T-helper 17 cell (primary cell): ENCODE results near the gene BPIFA2. TPM values are rescaled to one million over a fixed set of nuclear protein-coding genes. Genes with fewer than 3 reads are reported as not detected.

Source experiments
- ATAC-seq: fragments of 150-1000 bp; cut with Tn5 transposase; 2 replicates; pipeline ENCODE4 v1.10.0; 2021; ENCODE audit warnings: mild to moderate bottlenecking, moderate library complexity
- DNase-seq, 3 donors: peaks; one replicate each; pipeline versions ENCODE4 v3.0.0 to v3.0.0-alpha.2; 2020 to 2021
- H3K9me3 ChIP-seq: one replicate; pipeline ENCODE4 v1.7.0; 2013; ENCODE audit warnings: low read length, mild to moderate bottlenecking; ENCODE audit not compliant: control insufficient read depth, poor library complexity, severe bottlenecking
- H3K27ac Mint-ChIP-seq: one replicate; pipeline ENCODE4 v1.8.0; 2022; ENCODE audit warnings: mild to moderate bottlenecking, moderate library complexity, mixed read lengths
- H3K27me3 Mint-ChIP-seq: one replicate; pipeline ENCODE4 v1.8.0; 2022; ENCODE audit warnings: mixed read lengths
- H3K36me3 Mint-ChIP-seq: one replicate; pipeline ENCODE4 v1.8.0; 2022; ENCODE audit warnings: low read depth, mixed read lengths
- H3K4me1 Mint-ChIP-seq: one replicate; pipeline ENCODE4 v1.8.0; 2022; ENCODE audit warnings: mild to moderate bottlenecking, mixed read lengths
- H3K4me3 Mint-ChIP-seq: one replicate; pipeline ENCODE4 v1.8.0; 2022; ENCODE audit warnings: mild to moderate bottlenecking, moderate library complexity, mixed read lengths
- total RNA-seq, 4 donors: library from RNA in 2 of 4; stranded (reverse) in 2 of 4; gene quantifications; one replicate each; pipeline ENCODE4 v1.2.3 and lab custom pipeline; 2022 to 2026

Gene BPIFA2
- total RNA-seq, 2 donors from 2014 or later, result not detected

DNA sequence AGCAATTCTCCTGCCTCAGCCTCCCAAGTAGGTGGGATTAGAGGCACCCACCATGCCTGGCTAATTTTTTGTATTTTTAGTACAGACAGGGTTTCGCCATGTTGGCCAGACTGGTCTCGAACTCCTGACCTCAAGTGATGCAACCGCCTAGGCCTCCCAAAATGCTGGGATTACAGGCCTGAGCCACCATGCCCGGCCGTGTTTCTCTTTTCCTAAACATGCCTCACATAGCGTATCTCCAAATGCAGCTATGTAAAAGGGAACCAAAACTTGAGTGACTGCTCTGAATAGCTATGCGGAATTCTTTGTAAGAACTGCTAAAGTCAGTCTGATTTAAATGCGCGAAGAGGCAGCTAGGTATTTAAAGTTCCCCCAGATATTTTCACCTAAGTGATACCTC lies 20.5 kb downstream of the BPIFA2 start:
- H3K9me3 ChIP-seq, result no peaks in the 10 kb centered on the region
- no peak overlapping the region for H3K4me3 Mint-ChIP-seq
- peaks cover 22% of the 10 kb centered on the region for H3K27me3 Mint-ChIP-seq
- ATAC-seq, result no peak
- no peaks in the 10 kb centered on the region for H3K4me1 Mint-ChIP-seq
- H3K27ac Mint-ChIP-seq, result no peak overlapping the region
- H3K36me3 Mint-ChIP-seq, result no peaks in the 10 kb centered on the region
- no peak for DNase-seq

- ATAC-seq (no peak), DNase-seq (no peak)
- H3K4me1 Mint-ChIP-seq, result no peaks in the 10 kb centered on the region
- H3K27me3 Mint-ChIP-seq, result peaks cover 38% of the 10 kb centered on the region
- H3K9me3 ChIP-seq, result no peaks in the 10 kb centered on the region
- H3K36me3 Mint-ChIP-seq, result no peaks in the 10 kb centered on the region
- H3K4me3 Mint-ChIP-seq, result no peak overlapping the region
- no peak overlapping the region for H3K27ac Mint-ChIP-seq
Measured at GRCh38 chr20:33191484-33191883, 23.5 kb downstream of the BPIFA2 start.

GRCh38 chr20:33191955-33192354 lies 24.0 kb downstream of the BPIFA2 start:
- ATAC-seq, result no peak
- no peaks in the 10 kb centered on the region for H3K4me1 Mint-ChIP-seq
- no peak overlapping the region for H3K4me3 Mint-ChIP-seq
- DNase-seq, result no peak
- no peaks in the 10 kb centered on the region for H3K36me3 Mint-ChIP-seq
- no peaks in the 10 kb centered on the region for H3K9me3 ChIP-seq
- H3K27me3 Mint-ChIP-seq, result peaks cover 40% of the 10 kb centered on the region
- H3K27ac Mint-ChIP-seq, result no peak overlapping the region

GRCh38 chr20:33192912-33193501 lies 25.0 kb downstream of the BPIFA2 start:
- ATAC-seq, result no peak
- no peak overlapping the region for H3K4me3 Mint-ChIP-seq
- H3K4me1 Mint-ChIP-seq, result no peaks in the 10 kb centered on the region
- peaks cover 40% of the 10 kb centered on the region for H3K27me3 Mint-ChIP-seq
- no peaks in the 10 kb centered on the region for H3K36me3 Mint-ChIP-seq
- H3K9me3 ChIP-seq, result no peaks in the 10 kb centered on the region
- DNase-seq, result no peak
- H3K27ac Mint-ChIP-seq, result no peak overlapping the region

DNA sequence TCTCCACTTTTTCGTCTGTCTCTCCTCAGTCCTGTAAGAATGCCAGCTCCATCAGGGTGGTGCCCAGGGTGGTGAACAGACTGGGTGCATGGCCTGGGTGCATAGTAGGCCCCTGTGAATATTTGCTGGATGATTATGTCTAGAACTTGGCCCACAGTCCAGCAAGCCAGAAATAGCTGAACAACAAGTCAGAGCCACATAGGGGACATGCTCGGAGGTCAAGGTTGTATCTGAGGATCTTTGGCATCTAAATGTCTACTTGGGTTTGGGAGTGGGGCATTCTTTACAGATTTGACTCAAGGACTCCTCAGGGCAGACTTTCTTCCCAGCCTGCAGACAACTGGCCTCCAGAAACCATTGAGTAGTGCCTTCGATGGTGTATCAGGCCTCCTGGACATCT lies 31.1 kb downstream of the BPIFA2 start:
- no peaks in the 10 kb centered on the region for H3K9me3 ChIP-seq
- peaks cover 53% of the 10 kb centered on the region for H3K27me3 Mint-ChIP-seq
- H3K4me3 Mint-ChIP-seq, result no peak overlapping the region
- no peaks in the 10 kb centered on the region for H3K36me3 Mint-ChIP-seq
- H3K27ac Mint-ChIP-seq, result no peak overlapping the region
- no peaks in the 10 kb centered on the region for H3K4me1 Mint-ChIP-seq
- DNase-seq (no peak), ATAC-seq (no peak)

DNA sequence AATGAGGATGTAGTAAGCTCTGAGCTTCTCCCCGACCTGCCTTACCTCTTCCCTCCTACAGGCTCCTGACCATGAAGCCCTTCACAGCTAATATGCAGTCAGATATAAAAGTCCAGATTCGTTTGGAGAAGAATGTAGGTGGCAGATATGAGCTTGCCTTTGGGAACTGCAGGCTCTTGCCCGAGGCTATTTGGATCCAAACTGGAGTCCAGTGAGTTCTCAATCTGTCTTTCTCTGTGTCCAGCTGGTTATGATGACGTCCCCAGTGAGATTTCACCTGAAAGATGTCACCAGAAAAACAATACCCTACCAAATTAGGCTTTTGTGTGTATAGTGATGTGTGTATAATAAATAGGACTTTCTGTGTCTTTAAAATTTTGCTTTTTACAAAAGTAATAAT lies 34.5 kb downstream of the BPIFA2 start:
- DNase-seq, result no peak
- Mint-ChIP-seq H3K4me1 (no peaks in the 10 kb centered on the region), H3K27me3 (peaks cover 57% of the 10 kb centered on the region), H3K27ac (no peak overlapping the region), H3K4me3 (no peak overlapping the region), H3K36me3 (no peaks in the 10 kb centered on the region)
- no peaks in the 10 kb centered on the region for H3K9me3 ChIP-seq
- ATAC-seq, result no peak

DNA sequence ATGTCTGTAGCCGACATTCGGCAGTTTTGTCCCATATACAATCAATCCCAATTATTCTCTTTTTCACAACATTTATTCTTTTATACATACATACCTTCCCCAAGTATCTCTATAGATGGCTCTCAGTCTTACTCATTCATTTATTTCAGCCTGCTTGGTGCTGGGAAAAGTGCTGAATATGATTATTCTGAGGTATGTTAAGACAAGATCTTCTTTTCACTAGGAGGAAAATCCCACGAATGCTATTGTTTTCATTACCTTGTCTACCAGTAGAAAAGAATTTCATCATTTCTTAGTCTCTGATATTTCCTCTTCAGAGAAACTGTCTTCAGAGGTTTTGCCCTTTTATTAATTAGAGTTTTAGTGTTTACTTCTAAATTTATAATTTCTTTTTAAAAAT lies 35.5 kb downstream of the BPIFA2 start:
- ATAC-seq (no peak), DNase-seq (no peak)
- no peaks in the 10 kb centered on the region for H3K9me3 ChIP-seq
- no peak overlapping the region for H3K27ac Mint-ChIP-seq
- H3K27me3 Mint-ChIP-seq, result peaks cover 60% of the 10 kb centered on the region
- no peaks in the 10 kb centered on the region for H3K4me1 Mint-ChIP-seq
- H3K36me3 Mint-ChIP-seq, result no peaks in the 10 kb centered on the region
- no peak overlapping the region for H3K4me3 Mint-ChIP-seq

- Mint-ChIP-seq H3K4me1 (peaks cover 2% of the 10 kb centered on the region), H3K27me3 (peaks cover 50% of the 10 kb centered on the region), H3K27ac (no peak overlapping the region), H3K4me3 (no peak overlapping the region), H3K36me3 (peaks cover 3% of the 10 kb centered on the region)
- H3K9me3 ChIP-seq, result no peaks in the 10 kb centered on the region
- peak in 2 of 3 donors; percentile 14 to 25 for DNase-seq
- no peak for ATAC-seq
Measured at GRCh38 chr20:33209789-33210188, 41.8 kb downstream of the BPIFA2 start.

DNA sequence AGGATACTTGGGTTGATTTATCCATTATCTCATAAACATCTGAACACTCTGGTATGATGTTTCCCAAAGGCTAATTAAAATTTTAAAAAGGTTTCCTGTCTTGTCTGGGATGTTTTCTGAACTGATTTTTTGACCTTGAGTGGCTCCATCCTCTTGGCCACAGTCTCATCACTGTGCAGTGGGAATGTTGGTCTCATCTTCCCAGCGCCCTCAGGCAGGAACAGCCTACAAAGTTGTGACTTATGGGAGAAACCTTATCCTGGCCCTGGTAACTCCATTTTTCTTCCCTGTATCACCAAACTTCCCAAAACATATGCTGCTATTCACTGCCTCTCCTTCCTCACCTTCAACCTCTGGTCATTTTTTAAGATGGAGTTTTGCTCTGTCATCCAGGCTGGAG lies 42.4 kb downstream of the BPIFA2 start:
- H3K4me1 Mint-ChIP-seq, result peaks cover 2% of the 10 kb centered on the region
- ATAC-seq (no peak), DNase-seq (no peak)
- H3K27ac Mint-ChIP-seq, result no peak overlapping the region
- H3K27me3 Mint-ChIP-seq, result peaks cover 51% of the 10 kb centered on the region
- H3K4me3 Mint-ChIP-seq, result no peak overlapping the region
- H3K36me3 Mint-ChIP-seq, result peaks cover 3% of the 10 kb centered on the region
- H3K9me3 ChIP-seq, result no peaks in the 10 kb centered on the region

- H3K4me3 Mint-ChIP-seq, result no peak overlapping the region
- peaks cover 3% of the 10 kb centered on the region for H3K36me3 Mint-ChIP-seq
- peaks cover 61% of the 10 kb centered on the region for H3K27me3 Mint-ChIP-seq
- H3K9me3 ChIP-seq, result no peaks in the 10 kb centered on the region
- H3K4me1 Mint-ChIP-seq, result peaks cover 2% of the 10 kb centered on the region
- no peak for ATAC-seq
- H3K27ac Mint-ChIP-seq, result no peak overlapping the region
- DNase-seq, result no peak
Measured at GRCh38 chr20:33211817-33212424, 44.0 kb downstream of the BPIFA2 start.

GRCh38 chr20:33217052-33217451 lies 49.1 kb downstream of the BPIFA2 start, which contains the start of gene BPIFA3:
Gene BPIFA3, plus strand, starts transcription at chr20:33217352. Its CDS starts 185 bp downstream, at chr20:33217537.
- Mint-ChIP-seq H3K27me3 (peaks cover 58% of the 10 kb centered on the region), H3K4me1 (no peaks in the 10 kb centered on the region), H3K27ac (no peak within 1 kb of the TSS), H3K4me3 (no peak within 1 kb of the TSS), H3K36me3 (peaks cover 3% of the 10 kb centered on the region)
- no peak for DNase-seq
- H3K9me3 ChIP-seq, result no peaks in the 10 kb centered on the region
- ATAC-seq, result no peak

GRCh38 chr20:33224399-33224798 lies 56.4 kb downstream of the BPIFA2 start:
- H3K27ac Mint-ChIP-seq, result no peak overlapping the region
- no peak for ATAC-seq
- peaks cover 47% of the 10 kb centered on the region for H3K27me3 Mint-ChIP-seq

GRCh38 chr20:33229843-33230242 lies 61.9 kb downstream of the BPIFA2 start:
- Mint-ChIP-seq H3K4me3 (no peak overlapping the region), H3K27ac (no peak overlapping the region), H3K27me3 (peaks cover 58% of the 10 kb centered on the region), H3K36me3 (peaks cover 3% of the 10 kb centered on the region), H3K4me1 (peaks cover 3% of the 10 kb centered on the region)
- H3K9me3 ChIP-seq, result no peaks in the 10 kb centered on the region
- ATAC-seq (no peak), DNase-seq (no peak)

More at GRCh38 chr20:33224399-33224798, 56.4 kb downstream of the BPIFA2 start:
- no peaks in the 10 kb centered on the region for H3K9me3 ChIP-seq
- no peaks in the 10 kb centered on the region for H3K4me1 Mint-ChIP-seq
- H3K4me3 Mint-ChIP-seq, result no peak overlapping the region
- no peak for DNase-seq
- H3K36me3 Mint-ChIP-seq, result peaks cover 3% of the 10 kb centered on the region
